Hematopoietic multipotent progenitor cell treated with erythropoietin and hydrocortisone succinate and interleukin-3 and kit ligand, for 6 days (in vitro differentiated cells): ENCODE data around the gene YARS2.
"Not testable (repeated sequence)": the region's sequence is repeated elsewhere in the genome, so short reads cannot be mapped to it uniquely, and the experiment has no call there.

Experiments
- DNase-seq: peaks from one replicate; pipeline ENCODE4 v3.0.0-alpha.2; 2015

Gene YARS2

DNA sequence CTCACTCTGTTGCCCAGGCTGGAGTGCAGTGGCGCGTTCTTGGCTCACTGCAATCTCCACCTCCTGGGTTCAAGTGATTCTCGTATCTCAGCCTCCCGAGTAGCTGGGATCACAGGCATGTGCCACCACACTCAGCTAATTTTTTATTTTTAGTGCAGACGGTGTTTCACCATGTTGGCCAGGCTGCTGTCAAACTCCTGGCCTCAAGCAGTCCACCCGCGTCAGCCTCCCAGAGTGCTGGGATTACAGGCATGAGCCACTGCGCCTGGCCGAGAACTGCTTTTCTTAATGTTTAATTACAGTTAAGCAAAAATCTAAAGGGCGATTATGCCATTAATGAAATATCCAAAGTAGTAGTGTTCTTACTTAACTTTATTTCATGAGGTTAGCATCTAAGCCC, 13.6 kb downstream of the YARS2 start:
- no peak for DNase-seq

DNA sequence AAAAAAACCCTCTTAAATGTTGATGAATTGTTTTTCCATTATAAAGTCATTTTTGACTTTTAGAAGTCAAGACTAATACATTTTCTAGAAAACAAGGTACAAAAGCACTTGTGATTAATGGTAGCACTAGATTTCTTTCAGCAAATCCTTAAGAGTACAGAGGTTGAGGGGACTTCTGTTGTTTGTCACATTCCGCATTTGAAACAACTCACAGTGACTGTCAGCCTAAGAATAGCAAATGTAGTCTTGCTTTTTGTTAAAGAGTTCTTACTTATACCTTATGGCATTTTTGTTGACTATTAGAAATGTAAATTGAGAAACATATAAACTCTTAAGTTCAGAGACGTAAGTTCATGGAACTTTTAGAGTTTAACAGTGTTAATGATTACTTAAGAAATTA, 16.4 kb downstream of the YARS2 start:
- DNase-seq = no peak

DNA sequence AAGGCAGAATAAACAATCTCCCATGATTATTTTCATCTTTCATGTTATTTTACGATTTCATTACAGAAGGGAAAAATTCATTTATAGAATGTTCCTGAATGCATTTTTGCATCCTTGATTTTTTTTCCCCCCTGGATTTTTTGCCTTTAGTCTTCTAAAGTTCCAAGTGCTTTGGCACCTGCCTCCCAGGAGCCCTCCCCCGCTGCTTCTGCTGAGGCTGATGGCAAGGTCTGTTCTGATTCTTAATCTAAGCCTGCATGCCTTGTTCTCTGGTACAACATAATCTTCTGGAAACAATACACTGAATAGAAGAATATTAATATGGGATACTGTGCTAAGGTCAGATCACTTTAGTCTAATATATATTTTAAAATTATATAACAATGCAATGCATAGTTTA, 18.0 kb downstream of the YARS2 start:
- DNase-seq = no peak

DNA sequence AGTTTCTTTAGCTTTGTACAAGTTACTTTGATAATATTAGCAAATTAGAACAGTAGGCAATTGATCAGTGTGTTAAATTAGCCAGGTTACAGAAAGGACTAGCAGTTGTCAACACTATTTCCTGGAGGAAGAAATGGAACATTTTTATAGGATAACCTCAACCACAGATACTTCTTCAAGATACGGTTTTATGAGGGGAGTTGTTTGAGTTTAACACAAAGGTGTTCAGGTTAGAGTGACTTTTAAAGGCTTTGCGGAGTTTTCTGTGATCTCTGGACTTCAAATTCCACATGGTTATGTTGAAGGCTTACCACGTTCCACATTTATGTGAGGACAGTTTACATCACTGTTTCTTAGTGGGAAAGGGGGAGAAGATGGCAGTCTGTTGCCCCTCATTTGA, 19.3 kb downstream of the YARS2 start:
- no peak for DNase-seq

DNA sequence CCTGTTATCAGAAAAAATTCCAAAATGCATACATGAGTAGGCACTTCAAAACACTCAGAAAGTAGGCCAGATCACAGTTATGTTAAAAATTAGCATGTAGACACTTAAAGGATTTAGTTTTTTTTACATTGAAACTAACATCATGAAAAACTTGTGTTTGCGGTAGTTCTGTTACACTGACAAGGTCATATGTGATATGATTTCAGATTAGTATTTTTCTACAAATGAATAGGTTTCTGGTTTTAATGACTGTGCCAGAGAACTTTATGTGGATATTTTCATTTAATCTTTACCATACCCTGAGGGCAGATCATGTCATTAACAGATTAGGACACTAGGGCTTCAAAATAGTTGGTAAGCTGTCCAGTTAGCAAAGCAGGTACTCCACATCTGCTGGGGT, 20.7 kb downstream of the YARS2 start:
- DNase-seq = no peak

DNA sequence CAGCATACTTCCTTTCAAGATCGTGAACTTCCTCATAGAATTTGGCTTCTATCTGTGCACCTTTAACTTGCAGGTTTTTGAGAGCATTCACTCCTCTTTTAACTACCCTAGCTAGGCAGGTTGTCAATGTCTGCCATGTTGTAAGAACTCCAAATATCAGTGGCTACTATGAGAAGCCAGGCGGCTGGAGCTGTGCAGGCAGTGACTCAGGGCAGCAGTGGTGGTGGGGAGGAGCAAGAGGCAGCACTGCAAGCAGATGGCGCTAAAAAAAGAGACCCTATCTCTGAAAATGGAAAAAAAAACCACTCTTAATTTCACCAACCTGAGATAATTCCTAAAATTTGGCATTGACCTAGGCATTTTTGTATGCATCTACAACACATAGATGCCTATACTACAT, 28.5 kb downstream of the YARS2 start:
- DNase-seq = peak; percentile 11

DNA sequence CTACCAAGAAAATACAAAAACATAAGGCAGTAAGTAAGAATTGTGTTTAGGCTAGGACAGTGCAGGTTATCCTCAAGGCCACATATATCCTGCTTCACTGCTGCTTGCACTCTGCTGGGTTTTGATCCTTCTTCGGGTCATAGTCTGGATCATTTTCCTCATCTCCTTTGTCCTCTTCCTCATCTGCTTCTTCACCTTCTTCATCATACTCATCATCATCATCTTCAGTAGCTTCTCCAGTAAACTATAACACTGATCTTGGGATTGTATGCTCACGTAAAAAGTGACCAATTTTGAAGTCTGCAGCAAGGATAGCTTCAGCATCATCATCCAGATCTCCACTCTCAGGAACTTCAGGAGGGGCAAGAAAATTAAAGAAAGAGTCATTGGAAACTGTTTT, 29.4 kb downstream of the YARS2 start:
- DNase-seq = no peak

DNA sequence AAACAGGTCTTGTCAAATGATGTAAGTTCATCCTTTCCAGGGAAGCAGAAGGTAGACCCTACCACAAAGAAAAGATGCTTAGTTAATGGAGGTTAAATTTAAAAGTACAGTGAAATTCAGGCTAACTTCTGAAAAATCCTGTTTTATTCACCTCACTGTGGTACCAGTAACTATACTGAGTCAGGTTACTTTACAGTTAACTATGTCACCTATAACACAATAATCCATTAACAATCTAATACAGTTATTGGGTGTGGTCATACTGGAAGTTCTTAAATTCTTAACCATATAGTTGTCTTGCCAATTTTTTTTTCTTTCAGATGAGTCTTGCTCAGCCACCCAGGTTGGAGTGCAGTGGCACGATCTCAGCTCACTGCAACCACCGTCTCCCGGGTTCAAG, 30.4 kb downstream of the YARS2 start:
- not testable (repeated sequence) for DNase-seq

DNA sequence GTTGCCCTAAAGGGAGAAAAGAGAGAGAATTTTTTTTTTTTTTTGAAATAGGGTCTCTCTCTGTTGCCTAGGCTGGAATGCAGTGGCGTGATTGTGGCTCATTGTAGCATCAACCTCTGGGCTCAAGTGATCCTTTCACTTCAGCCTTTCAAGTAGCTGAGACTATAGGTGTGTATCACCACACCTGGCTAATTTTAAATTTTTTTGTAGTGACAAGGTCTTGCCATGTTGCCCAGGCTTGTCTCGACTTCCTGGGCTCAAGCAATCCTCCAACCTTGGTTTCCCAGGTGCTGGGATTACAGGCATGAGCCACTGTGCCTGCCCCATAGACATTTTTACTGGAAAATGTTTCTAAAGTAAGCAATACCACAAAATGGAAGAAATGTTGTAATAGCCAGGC, 36.8 kb downstream of the YARS2 start:
- DNase-seq = no peak

DNA sequence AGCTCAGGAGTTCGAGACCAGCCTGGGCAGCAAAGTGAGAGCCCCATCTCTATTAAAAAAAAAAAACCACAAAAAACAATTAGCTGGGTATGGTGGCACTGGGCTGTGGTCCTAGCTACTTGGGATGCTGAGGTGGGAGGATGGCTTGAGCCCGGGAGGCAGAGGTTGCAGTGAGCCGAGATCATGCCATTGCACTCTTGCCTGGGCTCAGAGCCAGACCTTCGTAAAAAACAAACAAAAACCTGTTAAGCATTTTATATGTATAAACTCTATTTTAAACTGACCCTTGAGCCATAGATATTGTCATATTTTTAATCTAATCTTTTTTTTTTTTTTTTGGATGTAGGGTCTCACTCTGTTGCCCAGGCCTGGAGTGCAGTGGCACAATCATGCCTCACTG, 40.9 kb downstream of the YARS2 start:
- no peak for DNase-seq

DNA sequence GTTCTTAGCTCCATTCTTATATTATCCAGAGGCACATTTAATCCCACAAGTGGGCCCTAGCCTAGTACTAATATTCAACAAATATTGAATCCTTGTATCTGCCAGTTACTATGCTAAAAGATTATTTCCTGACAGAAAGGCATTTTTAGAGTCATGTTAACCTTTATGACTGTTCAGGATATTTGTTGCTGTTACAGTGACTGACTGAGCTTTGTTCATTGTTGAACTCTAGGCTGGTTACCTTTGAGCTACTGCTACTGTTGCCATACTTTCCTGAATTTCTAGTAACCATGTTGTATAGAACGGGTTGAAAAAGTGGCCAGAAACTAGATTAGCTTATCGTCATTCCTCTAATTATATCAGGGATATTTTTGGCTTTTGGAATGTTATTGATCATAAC, 46.8 kb downstream of the YARS2 start:
- no peak for DNase-seq

DNA sequence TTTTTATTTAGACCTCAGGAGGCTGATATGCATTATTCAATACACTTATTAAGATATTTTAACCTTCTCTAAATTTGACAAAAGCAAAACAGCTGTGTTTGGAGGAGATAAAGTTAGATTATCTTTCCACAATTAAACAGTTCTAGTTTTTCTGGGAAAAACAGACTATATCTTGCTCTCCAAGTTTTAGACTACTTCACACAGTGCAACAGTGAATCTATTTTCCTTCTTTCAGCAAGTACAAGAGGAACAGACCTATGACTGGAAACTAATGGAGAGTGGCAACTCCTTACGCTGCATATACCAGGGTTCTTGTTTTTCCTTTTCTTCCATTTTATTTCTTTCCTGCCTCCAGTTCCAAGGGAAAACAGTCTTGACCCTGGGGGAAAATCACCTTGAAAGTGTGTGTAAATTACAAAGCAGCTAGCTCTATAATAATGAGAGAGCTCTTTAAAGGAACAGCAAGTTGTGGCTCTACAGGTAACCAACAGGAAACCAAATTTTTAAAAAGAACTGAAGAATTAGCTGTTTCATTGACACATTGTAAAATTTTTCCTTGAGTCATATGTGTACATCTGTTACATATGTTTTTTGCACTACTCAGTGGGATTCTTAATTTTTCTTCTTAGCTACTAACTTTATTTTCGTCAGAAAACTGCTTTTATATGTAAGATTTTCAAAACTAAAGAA, 49.2 kb downstream of the YARS2 start:
- peak; percentile 28 for DNase-seq

DNA sequence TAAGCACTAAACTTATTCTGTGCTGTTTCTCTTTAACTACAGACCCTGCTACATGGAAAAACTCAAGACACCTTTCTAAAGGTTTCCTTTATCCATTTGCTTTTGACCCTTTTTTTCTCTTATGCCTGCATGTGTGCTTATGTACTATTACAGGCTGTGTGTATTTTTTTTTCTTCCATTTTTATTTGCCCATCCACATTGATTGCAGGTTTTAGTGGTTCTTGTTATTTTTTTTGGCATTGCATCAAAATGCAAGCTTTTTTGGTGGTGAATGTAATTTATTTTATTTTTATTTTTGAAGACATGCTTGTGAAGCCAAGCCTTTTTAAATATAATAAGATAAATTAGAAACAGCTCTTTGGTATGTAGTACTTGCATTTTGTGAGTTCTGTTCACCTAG, 49.9 kb downstream of the YARS2 start:
- DNase-seq = no peak

DNA sequence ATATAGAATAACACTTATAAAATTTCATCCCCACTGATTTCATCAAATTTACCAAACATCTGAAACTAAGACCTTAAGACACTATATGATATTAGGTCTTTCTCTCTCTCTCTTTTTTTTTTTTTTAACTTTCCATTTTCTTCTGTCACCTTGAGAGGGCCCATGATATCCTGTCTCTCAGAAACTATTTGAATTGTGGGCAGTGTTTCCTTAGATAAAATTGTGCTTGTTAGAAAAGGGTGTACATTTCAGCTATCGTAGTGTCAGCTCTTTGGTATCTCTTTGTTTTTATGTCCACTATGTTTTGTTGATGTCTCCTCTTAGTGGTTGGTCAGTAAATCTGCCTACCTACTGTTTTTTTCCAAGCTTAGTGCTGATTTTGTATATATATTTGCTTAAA, 52.8 kb downstream of the YARS2 start:
- no peak for DNase-seq

DNA sequence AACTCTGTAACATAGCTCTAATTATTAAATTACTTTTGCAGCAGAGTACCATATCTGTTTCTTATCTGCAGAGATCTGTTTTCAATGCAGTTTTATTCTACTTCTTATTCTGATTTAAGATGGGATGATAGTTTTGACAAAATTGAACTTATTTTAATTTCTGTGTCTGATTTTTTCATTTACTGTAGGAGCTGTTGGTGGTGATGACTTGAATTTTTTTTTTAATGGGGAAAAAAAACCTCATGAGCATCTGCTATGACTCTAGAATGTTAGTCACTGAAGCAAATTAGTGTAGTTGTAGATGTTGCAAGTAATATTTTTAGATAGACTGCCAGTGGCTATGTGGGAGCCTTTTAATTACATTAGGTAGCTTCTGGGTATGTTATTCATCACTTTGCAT, 53.2 kb downstream of the YARS2 start:
- DNase-seq = no peak

DNA sequence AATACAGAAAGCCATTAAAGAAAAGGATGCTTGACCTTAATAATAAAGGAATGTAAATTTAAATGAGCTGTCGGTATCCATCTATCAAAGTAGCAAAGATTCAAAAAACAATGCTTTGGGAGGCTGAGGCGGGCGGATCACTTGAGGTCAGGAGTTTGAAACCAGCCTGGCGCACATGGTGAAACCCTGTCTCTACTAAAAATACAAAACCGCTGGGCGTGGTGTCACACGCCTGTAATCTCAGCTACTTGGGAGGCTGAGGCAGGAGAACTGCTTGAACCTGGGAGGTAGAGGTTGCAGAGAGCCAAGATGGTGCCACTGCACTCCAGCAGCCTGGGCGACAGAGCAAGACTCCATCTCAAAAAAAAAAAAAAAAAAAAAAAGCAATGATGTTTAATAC, 56.3 kb downstream of the YARS2 start:
- not testable (repeated sequence) for DNase-seq

DNA sequence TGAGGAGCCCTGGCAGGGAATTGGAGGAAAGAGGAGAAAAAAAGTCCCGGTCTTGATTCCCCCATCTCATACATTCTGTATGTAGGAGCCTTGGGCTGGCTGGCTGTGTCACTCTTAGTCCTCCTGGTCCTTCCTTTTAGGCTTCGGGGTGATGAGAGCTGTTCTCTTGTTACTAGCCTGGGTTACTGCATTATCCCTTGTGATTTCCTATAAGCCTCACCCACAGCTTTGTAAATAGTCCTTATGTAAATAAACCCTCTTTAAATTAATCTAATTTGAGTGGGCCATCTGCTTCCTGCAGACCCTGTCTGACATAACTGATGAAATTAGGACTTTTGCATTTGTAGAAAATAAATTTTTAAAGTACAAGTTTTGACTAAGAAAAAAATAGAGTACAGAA, 57.4 kb downstream of the YARS2 start:
- no peak for DNase-seq

DNA sequence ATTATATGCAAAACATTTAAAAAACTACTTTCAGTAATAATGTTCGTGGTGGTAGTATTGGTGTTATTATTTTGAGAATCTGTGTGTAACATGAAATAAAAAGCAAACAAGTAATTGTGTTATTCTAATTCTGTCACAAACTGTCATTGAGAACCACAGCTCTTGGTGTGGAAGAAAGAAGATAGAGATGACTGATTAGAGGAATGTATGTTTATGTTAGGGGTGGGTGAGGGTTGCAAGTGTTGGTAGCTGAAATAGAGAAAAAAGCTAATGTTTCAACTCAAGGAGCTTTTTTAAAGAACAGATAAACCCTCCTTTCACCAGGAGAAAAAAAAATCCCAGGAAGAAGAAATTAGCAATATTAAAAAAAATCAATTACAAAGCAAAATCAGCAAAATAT, 58.3 kb downstream of the YARS2 start:
- DNase-seq = no peak
